Measurements from ENCODE around the gene TRAP1. TPM values are rescaled to one million over a fixed set of nuclear protein-coding genes. Genes with fewer than 3 reads are reported as not detected.
A peak's percentile ranks its signal among the peaks of the same experiment; 100 is the strongest.

Gene TRAP1
- total RNA-seq, 1 donor from 2014 or later, result 65.5 TPM

GRCh38 chr16:3713587-3714242 is 3.6 kb downstream of the TRAP1 start:
- no peak for DNase-seq (ENCODE audit: low read depth in 2 of 2)

GRCh38 chr16:3712861-3713372 is 4.4 kb downstream of the TRAP1 start:
- no peak for DNase-seq (ENCODE audit: low read depth in 2 of 2)

GRCh38 chr16:3706253-3707012 is 10.9 kb downstream of the TRAP1 start:
- no peak for DNase-seq (ENCODE audit: low read depth in 2 of 2)

GRCh38 chr16:3702082-3702481 is 15.2 kb downstream of the TRAP1 start:
- no peak for DNase-seq (ENCODE audit: low read depth in 2 of 2)

- DNase-seq (ENCODE audit: low read depth in 2 of 2), result no peak
Measured at GRCh38 chr16:3701531-3701930, 15.8 kb downstream of the TRAP1 start.

- DNase-seq (ENCODE audit: low read depth in 2 of 2), result no peak
Measured at GRCh38 chr16:3698941-3699340, 18.4 kb downstream of the TRAP1 start.

GRCh38 chr16:3696425-3697218 is 20.7 kb downstream of the TRAP1 start:
- DNase-seq (ENCODE audit: low read depth in 2 of 2), result peak in 1 of 2 donors; percentile 18

GRCh38 chr16:3695610-3696369 is 21.5 kb downstream of the TRAP1 start:
- no peak for DNase-seq (ENCODE audit: low read depth in 2 of 2)

- no peak for DNase-seq (ENCODE audit: low read depth in 2 of 2)
Measured at GRCh38 chr16:3694051-3694450, 23.3 kb downstream of the TRAP1 start.

GRCh38 chr16:3691761-3692160 is 25.6 kb downstream of the TRAP1 start:
- no peak for DNase-seq (ENCODE audit: low read depth in 2 of 2)

GRCh38 chr16:3690980-3691720 is 26.2 kb downstream of the TRAP1 start:
- DNase-seq (ENCODE audit: low read depth in 2 of 2), result no peak

GRCh38 chr16:3690470-3690928 is 26.8 kb downstream of the TRAP1 start:
- DNase-seq (ENCODE audit: low read depth in 2 of 2), result peak; percentile 93 to 94

- no peak for DNase-seq (ENCODE audit: low read depth in 2 of 2)
Measured at GRCh38 chr16:3689731-3690130, 27.6 kb downstream of the TRAP1 start.

GRCh38 chr16:3687792-3688191 is 29.5 kb downstream of the TRAP1 start:
- peak; percentile 22 to 75 for DNase-seq (ENCODE audit: low read depth in 2 of 2)

GRCh38 chr16:3687021-3687420 is 30.3 kb downstream of the TRAP1 start:
- no peak for DNase-seq (ENCODE audit: low read depth in 2 of 2)

GRCh38 chr16:3681206-3681605 is 36.1 kb downstream of the TRAP1 start:
- DNase-seq (ENCODE audit: low read depth in 2 of 2), result no peak

- DNase-seq (ENCODE audit: low read depth in 2 of 2), result no peak
Measured at GRCh38 chr16:3677994-3678393, 39.3 kb downstream of the TRAP1 start.

GRCh38 chr16:3675601-3676130 is 41.7 kb downstream of the TRAP1 start:
- DNase-seq (ENCODE audit: low read depth in 2 of 2), result no peak

- no peak for DNase-seq (ENCODE audit: low read depth in 2 of 2)
Measured at GRCh38 chr16:3674513-3675295, 42.6 kb downstream of the TRAP1 start.
